EL (cell line): ENCODE results near the gene PHF13.

ENCODE experiments used
- DNase-seq: peaks from one replicate; pipeline ENCODE4 v3.0.0-alpha.2; 2016

Gene PHF13

DNA sequence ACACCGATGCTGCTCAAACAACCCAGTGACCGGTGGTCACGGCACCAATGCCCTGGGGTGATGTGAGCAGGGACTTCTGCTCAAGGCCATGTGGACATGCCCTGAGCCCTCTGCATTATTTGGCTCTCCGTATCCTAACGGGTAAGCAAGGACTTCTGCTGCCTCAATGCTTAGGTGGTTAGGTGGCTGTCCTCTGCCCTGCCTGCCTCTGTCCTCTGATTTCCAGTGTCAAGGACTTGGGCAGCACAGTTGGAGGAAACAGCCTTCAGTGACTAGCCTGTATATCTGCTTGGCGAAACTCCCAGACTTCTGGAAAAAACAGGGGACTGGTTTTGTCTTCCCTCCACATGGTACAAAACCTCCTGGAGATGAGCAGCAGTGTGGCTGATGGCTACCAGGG, 53.6 kb downstream of the PHF13 start:
- DNase-seq = no peak

DNA sequence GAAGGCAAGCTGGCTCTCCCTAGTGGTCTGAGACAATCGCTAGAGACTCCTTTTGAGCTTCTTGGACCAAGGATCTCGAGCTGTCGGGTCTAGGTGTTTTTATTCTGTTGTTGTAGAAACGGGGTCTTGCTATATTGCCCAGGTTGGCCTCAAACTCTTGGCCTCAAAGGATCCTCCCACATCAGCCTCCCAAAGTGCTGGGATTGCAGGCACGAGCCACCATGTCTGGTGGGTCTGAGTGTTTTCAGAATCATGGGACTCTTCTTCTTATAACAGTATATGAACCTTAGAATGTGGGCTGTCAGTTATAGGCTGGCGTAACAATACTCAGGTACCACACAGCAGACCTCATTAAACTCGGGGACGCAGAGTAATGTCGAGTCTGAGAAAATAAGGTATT, 55.0 kb downstream of the PHF13 start:
- no peak for DNase-seq

DNA sequence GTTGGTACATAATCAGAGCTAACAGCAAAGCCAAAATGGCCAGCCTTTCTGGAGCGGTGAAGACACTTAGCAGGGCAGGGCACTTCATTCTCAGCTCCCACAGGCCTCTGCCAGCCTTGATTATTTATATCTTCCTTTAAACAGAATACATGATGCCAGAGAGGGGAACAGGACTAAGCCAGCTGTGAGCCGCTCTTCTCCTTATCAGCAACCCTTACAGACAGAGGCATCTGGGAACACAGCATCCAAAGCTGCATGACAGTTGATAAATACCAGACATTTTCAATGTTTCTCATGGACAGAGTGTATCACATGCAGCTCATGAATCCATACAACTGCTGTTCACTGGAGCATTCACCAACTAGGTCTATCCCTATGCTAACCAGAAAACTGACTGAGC, 59.0 kb downstream of the PHF13 start:
- no peak for DNase-seq
